ENCODE measurements around the gene PRMT9.

PRMT9 gene

DNA sequence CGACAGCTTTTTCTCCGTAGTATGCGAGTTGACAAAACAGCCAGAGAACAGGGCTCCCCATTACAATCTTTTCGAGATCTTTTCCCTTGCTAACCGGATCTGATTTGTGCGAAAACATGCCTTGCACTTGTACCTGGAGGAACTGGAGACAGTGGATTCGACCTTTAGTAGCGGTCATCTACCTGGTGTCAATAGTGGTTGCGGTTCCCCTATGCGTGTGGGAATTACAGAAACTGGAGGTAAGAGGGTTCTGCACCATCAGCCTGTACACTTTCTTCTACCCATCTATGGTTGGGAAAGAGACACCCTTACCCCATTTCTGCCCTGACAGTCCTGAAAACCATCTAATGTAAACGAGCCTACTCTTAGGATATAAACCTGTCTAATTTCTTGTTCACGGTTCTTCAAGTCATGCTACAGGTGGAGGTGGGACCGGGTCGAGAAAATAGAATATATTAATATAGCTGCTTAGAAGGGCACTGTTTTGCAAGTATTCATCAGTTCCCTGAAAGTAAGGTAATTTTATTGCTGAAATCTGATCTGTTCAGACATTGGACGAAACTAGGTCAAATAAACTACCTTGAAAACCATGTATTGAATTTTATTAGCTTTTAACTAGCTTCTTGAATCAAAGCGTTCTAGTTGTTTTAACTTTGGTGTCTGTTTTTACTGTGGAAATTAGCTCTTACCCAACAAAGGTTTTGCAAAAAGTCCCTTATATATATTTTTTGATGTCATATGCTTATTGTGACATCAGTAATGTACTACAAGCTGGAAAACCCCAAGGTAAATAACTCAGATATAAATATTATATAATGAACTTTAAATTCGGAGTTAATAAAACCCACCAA is 65.9 kb downstream of the PRMT9 start:
- DNase-seq, result no peak

DNA sequence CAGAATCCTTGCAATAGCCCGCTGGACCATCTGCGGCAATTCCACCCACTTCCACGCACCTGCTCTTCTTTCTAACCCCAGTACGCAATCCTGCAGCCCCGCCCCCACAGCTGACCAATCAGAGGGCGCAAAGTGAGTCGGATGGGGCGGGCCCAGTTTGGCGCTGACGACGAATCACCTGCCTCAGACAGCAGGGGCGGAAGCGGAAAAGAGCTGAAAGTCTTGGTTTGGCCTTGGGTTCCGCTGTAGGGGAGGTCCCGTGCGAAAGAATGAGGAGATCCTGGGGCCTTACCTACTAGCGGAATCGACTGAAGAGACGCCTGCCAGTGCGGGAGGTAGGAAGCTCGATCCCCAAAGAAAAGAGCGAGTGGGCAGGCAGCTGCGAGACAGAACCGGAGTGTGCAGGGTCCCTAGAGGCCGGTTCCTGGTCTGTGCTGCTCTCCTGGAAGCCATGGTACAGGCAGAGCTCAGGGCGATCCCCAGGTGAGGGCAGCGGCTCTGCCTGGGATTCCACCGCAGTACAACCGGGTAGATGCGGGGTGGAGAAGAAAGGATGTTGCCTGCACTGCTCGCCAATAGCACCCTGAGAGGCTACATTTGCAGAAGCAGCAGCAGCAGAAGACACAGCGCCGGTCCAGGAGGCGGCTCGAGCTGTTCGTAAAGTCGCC is 66.7 kb downstream of the PRMT9 start, which contains the start of gene TMEM184C:
TSS of gene TMEM184C (plus strand) at position 225 of the 668 bp plus-strand sequence. CDS start 560 bp downstream, outside the sequence.
- peak; percentile 99 for DNase-seq

DNA sequence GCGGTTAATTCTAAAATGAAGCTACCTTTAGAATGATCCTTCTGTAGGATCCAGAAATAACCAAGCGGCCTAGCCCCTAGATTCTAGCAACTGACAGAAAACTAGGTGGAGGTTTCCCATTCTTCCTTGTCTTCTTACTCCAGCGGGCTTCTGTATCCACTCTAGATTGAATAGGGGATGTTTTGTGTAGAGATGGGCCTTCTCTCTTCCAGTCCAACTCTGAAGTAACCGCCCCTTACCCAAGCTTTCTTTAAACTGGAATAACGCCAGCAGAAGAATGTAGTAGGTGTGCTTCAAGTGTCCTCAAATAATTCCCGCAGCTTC is 67.2 kb downstream of the PRMT9 start:
- no peak for DNase-seq

DNA sequence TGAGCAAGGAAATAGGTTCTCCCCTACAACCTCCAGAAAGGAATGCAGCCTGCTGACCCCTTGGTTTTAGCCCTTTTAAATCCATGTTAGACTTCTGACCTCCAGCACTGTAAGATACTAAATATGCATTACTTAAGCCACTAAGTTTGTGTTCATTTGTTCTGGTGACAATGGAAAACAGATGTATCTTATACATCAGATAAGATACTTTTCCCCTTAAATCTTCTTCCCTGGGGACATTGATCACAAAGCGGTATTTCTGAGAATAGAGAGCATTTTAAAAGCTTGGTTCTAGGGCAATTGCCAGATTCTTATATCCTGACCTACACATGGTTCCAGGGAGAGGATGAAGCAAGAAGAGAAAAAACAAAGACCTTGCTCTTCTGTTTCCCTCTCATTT is 73.3 kb downstream of the PRMT9 start:
- no peak for DNase-seq

DNA sequence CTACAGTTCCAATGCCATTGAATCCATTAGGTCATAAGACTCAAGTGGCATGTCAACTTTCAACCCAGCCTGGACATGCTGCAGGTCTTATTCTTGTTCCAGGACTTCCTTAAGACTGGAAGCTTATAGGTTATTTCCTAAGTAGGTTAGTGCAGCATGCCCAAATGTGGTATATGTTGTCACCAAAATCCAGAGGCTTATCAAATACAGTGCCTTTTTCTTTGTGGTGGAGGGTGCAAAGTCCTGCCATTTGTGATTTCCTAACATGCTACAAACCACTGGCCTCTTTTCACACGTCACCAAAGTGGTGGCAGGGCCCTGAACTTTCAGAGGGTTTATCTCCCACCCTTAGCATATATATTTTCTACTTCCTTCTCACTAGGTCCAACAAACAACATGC is 76.5 kb downstream of the PRMT9 start:
- no peak for DNase-seq

DNA sequence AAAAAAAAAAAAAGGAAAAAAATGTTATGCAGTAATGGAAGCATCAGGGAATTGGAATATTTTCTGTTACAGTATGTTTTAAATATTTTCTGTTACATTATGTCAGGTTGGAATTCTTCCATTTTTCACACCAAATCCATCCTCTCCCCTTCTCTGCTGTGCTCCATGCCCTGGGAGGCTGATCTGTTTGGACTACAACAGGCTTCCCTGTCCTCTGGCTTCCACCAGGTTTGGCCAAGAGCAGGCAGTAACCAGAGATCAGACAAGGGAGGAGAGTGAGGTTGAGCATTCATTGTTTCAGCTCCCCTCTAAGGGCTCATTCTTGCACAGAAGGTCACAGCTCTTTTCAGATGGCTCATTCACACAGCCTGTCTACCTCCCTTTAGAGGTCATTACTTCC is 78.5 kb downstream of the PRMT9 start:
- DNase-seq, result no peak

DNA sequence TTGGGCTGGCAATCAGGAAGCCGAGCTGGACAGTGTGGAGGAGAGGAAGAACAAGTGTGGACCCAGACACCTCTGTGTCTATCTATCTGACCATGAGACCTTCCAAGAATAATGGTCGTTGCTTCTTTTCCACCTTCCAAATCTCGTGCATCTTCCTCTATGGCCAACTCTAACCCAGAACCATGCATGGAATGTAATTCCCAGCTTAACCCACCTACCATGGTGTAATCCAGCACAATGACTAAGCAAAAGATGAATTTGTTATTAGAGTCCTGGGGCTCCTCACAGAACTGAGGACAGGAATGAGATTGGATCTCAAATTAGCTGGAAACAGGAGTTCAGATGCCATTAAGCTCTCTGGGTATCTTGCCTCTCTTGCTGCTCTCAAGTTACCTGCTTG is 84.2 kb downstream of the PRMT9 start:
- DNase-seq, result no peak

DNA sequence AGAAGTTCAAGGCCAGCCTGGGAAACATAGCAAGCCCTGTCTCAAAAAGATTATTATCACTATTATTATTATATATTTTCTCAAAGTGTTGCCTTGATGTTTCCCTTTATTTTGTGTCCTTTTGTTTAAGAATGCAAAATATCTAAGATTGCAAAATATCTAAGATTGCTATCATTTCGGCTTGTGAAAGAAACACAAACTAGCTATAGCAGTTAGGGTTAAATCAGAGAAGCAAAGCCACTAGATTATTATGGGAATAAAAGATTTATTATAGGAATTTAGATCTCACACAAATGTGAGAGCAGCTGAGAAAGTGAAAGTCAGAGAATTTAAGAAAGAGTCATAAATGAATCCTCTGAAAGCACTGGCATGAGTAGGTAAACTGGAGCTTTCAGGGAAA is 84.8 kb downstream of the PRMT9 start:
- no peak for DNase-seq

DNA sequence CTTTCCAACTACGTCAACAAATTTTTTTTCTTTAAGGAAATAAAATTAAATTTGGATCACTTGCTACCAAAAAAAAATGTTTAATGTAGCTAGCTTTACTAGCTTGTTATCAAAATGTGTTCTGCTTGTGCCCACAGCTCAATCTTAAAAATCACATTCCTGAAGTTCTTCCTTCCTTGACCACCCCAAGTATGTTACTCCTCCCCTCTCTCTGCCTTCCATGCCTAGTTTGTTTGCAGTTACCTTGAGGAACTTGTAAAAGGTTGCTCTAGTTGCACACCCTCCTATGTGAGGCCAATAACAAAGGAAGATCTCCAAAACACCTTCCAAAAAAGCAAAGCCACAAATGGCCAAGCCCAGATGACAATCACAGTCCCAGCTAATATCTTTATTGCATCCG is 86.4 kb downstream of the PRMT9 start:
- no peak for DNase-seq

DNA sequence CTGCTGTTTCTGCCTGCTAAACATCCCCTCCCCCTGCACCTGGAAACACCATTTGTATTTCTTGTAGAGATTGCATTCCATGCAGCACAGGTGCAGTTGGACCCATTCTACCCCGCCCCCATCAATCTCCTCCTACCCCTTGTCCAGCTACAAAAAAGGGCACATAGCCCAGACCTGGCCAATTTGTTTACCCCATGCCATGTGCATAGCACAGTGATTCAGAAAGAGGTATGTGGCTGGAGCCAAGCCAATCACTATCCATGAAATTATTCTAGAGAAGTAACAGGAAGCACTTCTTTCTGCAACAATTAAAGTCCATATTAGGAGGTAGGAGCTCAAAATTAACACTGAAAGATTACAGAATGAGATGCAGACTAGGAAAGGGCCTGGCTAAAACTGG is 87.0 kb downstream of the PRMT9 start:
- no peak for DNase-seq

DNA sequence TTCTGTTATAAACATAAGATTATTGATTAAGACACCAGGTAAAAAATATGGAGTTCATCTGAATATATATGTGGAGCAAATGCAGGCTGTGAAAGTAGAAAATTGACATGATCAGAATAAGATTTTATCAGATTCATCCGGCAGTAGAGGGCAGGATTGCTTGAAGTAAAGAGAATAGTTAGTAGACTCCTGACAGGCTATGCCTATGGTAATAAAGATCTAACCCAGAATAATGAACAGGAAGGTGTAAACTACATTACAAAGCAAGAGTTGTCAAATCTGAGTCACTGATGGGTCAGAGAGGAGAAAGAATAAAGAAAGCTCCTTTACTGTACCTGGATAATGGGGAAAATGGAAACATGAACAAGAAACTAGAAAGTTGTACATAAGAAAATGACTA is 87.6 kb downstream of the PRMT9 start:
- no peak for DNase-seq

DNA sequence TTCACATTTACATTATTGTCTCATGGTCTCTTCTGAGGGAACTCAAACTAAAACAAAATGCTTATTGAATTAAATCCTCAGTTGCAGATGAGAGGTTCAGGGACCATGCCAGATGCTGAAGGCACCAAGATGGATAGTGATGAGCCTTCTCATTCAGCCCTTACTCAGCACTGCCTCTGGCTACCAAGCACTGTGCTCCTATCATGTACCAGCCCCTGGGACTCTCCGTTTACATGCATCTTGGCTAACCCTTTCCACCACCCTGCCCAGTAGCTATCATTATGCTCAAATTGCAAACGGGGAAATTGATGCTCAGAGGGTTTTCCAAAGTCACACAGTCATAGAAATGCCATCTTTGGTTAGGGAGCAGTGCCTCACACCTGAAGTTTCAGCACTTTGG is 89.4 kb downstream of the PRMT9 start:
- DNase-seq, result no peak

DNA sequence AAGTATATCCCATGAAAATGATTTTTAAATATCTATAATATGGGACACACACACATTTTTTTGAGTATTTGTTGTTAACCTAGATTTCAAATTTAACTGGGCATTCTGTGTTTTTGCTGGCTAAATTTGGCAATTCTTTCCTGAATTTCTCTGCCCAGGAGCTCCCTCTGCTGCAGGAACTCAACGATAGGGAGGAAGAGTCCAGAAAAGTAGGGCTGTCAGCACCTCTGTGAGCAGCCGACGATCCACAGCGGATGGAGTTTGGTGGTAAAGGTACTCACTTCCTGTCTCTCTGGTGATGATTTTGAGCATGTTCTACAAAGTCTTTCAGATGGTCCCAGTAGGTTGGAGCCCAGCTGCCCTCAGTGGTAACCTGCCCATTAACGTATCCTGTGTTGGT is 89.9 kb downstream of the PRMT9 start:
- DNase-seq, result no peak

DNA sequence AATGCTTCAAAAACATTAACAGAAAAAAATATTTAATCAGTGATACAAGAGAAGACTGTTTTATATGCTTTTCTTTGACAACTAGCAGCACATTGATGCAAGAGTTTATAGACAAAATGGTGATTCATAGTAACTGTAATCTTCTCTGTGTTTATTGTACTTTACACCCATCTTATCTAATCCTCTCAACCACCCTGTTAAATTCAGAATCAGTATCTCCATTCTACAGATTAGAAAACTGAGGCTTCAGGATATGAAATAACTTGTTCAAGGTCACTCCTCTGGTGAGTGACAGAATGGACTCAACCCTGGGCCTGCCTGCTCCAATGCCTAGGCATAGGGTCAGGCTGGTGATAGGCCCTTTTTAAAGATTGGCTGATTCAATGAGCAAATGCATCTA is 92.9 kb downstream of the PRMT9 start:
- DNase-seq, result peak; percentile 18

DNA sequence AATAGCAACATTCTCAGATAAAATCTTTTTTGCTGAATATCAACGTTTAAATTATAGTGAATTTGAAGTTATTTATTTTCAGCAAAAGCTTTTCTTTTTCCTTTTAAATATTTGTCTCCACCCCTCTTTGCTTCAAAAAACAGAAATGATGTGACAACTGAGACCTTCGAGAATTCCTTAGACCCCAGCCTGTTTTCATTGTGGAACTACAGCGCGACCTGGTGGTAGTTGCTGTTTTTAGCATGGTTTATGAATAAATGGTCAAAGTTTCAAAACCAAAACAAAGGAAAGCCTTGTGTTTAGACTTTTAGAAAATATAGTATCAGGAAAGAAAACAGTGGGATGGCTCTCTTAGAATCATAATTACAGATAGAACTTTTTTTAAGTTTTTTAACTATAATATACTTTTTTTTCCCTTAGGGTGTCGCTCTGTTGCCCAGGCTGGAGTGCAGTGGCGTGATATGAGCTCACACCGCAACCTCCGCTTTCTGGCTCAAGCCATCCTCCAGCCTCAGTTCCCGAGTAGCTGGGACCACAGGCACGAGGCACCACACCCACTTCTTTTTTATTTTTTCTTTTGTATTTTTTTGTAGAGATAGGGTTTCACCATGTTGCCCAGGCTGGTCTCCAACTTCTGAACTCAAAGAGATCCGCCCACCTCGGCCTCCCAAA is 93.6 kb downstream of the PRMT9 start:
- DNase-seq, result peak; percentile 76

DNA sequence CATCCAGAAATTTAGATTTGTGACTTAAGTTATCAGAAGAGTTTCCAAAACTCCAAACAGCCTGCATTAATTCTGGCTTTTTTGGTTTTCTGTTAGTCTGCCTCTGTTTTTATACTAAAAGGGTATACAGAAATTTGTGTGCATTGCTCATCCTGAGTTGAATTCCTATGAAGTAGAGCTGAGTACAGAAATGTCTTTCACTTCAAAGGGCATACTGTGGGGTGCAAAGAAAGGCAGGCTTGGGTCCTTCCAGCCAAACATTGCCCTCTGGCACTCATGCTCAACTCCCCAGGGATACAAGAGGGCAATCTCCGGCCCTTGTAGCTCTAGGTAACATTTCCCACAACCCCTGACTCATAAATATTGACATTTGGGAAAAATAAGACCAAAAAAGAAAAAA is 94.4 kb downstream of the PRMT9 start:
- DNase-seq, result no peak

Measured in hematopoietic multipotent progenitor cell treated with erythropoietin and hydrocortisone succinate and interleukin-3 and kit ligand, for 4 days (in vitro differentiated cells).